Stimulated activated CD4-positive, alpha-beta T cell treated with anti-CD3 and anti-CD28 coated beads, Interleukin-1b, Interleukin-23, amount 100 ng/mL, for 48 hours (primary cell): ENCODE measurements around the gene C8A.

Source experiments
- DNase-seq: peaks from one replicate; pipeline ENCODE4 v3.0.0-alpha.2; 2020

C8A gene

GRCh38 chr1:56838759-56839158 is 15.8 kb upstream of the C8A start:
- no peak for DNase-seq

GRCh38 chr1:56843544-56843943 is 11.1 kb upstream of the C8A start:
- no peak for DNase-seq

- no peak for DNase-seq
These were observed 10.0 kb upstream of the C8A start for GRCh38 chr1:56844545-56845136.

GRCh38 chr1:56845343-56845742 is 9.3 kb upstream of the C8A start:
- no peak for DNase-seq

- DNase-seq: no peak
These were observed 4.8 kb upstream of the C8A start for GRCh38 chr1:56849750-56850149.

- DNase-seq: no peak
These were observed 4.2 kb upstream of the C8A start for GRCh38 chr1:56850411-56850810.

- DNase-seq: no peak
These were observed 3.7 kb upstream of the C8A start for GRCh38 chr1:56850922-56851321.

- DNase-seq: no peak
These were observed 2.1 kb upstream of the C8A start for GRCh38 chr1:56852476-56852875.

GRCh38 chr1:56855190-56855589 is 593 bp downstream of the C8A start:
- no peak for DNase-seq

- DNase-seq: no peak
These were observed 1.6 kb downstream of the C8A start for GRCh38 chr1:56856186-56856585.

GRCh38 chr1:56859287-56859686 is 4.7 kb downstream of the C8A start:
- DNase-seq: no peak

- DNase-seq: no peak
These were observed 8.8 kb downstream of the C8A start for GRCh38 chr1:56863265-56863992.

- no peak for DNase-seq
These were observed 9.8 kb downstream of the C8A start for GRCh38 chr1:56864430-56864829.

GRCh38 chr1:56866656-56867055 is 12.1 kb downstream of the C8A start:
- DNase-seq: no peak

GRCh38 chr1:56867491-56867890 is 12.9 kb downstream of the C8A start:
- DNase-seq: no peak

GRCh38 chr1:56868761-56869160 is 14.2 kb downstream of the C8A start:
- no peak for DNase-seq

GRCh38 chr1:56872597-56872996 is 18.0 kb downstream of the C8A start:
- no peak for DNase-seq

GRCh38 chr1:56873213-56873612 is 18.6 kb downstream of the C8A start:
- DNase-seq: no peak

- DNase-seq: no peak
These were observed 20.1 kb downstream of the C8A start for GRCh38 chr1:56874689-56875088.

GRCh38 chr1:56877973-56878372 is 23.4 kb downstream of the C8A start:
- DNase-seq: no peak

GRCh38 chr1:56880774-56881173 is 26.2 kb downstream of the C8A start:
- no peak for DNase-seq

GRCh38 chr1:56881417-56881816 is 26.8 kb downstream of the C8A start:
- DNase-seq: no peak

- no peak for DNase-seq
These were observed 35.6 kb downstream of the C8A start for GRCh38 chr1:56890229-56890628.

GRCh38 chr1:56894014-56894413 is 39.4 kb downstream of the C8A start:
- DNase-seq: no peak
